GM18508 (cell line): ENCODE results near the gene B4GALNT4.
"Not testable (repeated sequence)": the region's sequence is repeated elsewhere in the genome, so short reads cannot be mapped to it uniquely, and the experiment has no call there.

Experiments used
- ATAC-seq: cut with Tn5 transposase; IDR thresholded peaks from one replicate; pipeline ENCODE4 v1.9.1; 2021; ENCODE audit warnings: moderate number of reproducible peaks; ENCODE audit not compliant: insufficient read depth, unreplicated experiment

B4GALNT4 gene

DNA sequence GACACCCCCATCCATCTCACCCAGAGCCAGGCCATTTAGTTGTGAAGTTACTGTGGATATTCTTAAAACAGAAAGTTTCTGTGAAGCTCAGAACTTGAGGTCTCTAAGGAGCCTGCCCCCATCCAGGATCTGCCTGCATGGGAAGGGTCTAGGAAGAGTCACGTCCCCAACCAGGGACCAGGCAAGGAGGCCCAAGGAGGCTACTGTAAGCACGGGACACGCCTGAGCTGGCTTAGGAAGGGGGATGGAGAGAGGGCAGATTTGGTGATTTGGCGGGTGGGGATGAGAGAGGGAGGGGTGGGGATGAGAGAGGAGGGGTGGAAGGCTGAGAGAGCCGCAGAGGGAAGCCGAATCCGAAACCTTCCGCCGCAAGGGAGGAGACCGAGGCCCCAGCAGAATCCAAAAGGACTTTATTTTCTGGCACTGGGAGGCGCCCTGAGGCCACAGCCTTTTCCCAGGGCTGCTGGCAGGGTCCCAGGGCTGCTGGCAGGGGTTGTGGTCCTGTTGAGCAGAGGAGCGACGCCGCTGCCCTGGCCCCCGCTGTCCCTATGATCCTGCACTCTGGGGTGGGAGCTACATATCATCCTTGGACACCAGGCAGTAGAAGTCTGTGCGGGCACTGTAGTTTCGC is 36.1 kb downstream of the B4GALNT4 start:
- ATAC-seq: no peak

- no peak for ATAC-seq
These were observed 36.9 kb downstream of the B4GALNT4 start for GRCh38 chr11:405954-406795.

DNA sequence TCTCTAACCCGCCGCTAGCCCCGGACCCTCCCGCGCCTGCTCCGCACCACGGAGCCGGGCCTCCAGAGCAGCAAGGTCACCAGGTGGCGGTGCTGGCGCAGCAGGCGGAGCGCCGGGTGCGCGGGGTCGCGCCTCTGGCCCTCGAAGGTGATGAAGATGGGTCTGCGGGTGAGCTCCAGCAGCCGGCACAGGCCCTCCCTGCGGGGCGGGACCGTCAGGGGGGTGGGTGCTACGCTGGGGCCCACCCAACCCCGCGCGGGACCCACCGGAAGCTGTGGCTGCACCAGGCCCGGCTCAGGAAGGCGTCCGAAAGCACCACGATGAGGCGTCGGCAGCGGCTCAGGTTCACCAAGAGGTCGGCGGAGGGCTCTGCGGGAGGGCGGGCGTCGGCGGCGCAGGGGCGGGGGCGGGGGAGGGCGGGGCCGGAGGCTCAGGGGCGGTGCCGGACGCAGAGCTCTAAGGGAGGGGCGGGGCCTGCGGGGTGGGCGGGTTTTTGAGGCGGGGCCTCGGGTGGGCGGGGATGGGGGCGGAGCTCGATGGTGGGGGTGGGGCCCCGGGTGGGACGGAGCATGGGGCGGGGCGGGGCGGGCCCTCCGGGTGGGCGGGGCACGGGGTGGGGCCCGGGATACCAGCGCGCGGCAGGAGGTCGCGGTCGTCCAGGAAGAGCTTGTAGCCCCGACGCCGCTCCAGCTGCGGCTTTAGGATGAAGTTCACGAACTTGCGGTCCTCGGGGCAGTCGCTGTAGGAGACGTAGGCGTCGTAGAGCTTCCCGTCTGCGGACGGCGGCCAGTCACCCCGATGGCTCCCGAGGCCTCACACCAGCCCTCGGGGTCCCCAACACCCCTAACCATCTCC is 37.7 kb downstream of the B4GALNT4 start:
- no peak for ATAC-seq

DNA sequence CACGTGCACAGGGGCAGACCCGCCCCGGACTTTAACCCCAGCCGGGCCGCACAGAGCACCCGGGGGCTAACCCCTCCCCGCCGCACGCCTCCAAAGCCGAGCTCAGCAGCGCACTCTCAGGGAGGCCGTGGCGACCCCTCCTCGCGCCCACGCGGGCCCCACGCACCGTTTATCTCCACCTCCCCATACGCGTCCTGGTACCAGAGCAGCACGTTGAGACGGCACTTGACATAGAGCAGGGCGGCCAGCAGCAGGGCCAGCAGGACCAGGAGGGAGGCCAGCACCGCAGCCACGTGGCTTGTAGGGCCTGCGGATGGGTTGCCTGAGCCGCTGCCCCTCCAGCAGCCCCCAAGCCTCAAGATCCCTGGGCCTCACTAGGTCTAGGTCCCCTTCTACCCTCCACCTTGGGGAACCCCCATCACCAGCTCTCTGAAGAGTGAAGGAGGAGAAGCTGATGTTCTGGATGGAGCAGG is 38.4 kb downstream of the B4GALNT4 start:
- no peak for ATAC-seq

DNA sequence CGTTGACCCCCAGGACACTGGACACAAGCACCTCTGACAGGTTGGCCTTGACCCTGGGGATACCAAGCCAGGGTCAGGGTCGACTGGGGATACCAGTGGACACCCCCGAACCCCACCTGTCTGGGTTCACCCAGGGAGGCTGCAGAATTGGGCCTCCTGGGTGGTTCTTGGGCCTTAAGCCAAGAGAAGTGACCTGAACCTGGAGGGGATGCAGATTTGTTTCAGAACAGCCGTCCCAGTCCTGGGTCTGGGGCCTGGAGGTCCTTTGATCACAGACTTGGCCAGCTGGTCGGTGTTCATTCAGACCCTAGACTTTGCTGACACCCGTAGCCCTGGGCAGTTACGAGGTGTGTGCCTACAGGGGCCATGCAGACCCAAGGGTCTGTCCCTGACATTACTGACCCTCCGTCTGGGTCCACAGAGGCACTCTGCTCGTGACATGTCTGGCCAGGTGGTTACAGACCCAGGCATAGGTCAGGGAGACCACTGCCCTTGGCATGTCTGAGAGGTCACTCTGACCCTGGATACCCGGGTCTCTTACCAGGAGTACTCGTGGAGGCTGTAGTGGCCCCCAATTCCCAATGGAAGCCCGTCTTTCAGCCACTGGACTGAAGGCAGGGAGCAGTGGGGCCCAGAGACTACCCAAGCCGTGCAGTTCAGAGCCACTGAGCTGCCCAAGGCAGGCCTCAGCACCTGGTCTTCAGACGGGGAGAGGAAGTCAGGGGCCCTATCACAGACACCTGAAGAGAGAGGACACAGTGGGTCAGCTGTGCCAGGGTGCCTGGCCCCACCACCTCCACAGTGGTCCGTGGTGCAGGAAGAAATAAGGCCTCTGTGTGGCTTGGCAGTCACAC is 39.1 kb downstream of the B4GALNT4 start:
- no peak for ATAC-seq

- ATAC-seq: no peak
These were observed 39.8 kb downstream of the B4GALNT4 start for GRCh38 chr11:409008-409599.

DNA sequence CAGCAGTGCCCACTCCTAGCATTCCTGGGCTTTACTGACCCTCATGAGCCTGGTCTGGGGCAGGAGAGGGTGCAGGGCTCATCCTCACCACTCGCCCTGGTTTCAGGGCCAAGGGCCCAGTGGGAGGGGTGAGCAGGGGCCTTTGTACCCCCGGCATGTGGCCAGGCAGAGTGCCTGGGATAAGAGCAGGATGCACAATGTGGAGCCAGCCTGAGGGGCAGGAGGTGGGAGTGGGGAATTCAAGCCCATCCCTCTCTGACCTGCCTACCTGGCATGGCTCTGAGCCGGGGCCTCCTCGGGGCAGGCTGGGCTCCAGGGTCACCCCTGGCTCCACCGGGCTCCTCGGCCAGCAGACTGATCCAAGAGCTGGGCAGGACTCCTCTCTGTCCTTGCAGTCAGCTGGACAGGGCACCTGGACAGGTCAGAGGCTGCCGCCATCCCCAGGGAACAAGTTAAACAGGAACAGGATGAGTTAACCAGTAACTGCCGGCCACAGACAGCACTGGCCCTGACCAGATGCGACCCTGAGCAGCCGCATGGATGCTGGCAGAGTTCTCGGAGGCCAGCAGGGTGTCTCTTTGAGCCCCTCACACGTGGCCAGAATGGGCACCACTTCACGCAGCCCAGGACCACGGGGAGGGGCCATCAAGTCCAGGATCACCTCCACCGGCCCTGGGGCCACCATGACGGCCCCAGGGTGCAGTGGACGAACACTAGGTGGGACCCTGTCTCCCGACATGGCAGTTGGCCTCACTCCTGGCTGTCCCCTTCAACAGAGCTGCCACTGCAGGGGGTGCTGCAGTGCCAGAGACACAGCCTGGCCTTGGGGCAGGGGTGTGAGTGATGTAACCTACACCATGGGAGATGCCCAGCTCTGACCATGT is 40.5 kb downstream of the B4GALNT4 start:
- ATAC-seq: no peak

DNA sequence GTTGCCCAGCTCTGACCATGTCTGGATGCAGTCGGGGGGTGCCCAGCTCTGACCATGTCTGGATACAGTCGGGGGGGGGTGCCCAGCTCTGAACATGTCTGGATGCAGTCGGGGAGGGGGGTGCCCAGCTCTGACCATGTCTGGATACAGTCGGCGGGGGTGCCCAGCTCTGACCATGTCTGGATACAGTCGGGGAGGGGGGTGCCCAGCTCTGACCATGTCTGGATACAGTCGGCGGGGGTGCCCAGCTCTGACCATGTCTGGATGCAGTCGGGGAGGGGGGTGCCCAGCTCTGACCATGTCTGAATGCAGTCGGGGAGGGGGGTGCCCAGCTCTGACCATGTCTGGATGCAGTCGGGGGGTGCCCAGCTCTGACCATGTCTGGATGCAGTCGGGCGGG is 41.4 kb downstream of the B4GALNT4 start:
- ATAC-seq: not testable (repeated sequence)

DNA sequence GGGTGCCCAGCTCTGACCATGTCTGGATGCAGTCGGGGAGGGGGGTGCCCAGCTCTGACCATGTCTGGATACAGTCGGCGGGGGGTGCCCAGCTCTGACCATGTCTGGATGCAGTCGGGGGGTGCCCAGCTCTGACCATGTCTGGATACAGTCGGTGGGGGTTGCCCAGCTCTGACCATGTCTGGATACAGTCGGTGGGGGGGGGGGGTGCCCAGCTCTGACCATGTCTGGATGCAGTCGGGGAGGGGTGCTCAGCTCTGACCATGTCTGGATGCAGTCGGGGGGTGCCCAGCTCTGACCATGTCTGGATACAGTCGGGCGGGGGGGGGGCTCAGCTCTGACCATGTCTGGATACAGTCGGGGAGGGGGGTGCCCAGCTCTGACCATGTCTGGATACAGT is 42.2 kb downstream of the B4GALNT4 start:
- ATAC-seq: not testable (repeated sequence)

GRCh38 chr11:412641-413119 is 43.4 kb downstream of the B4GALNT4 start:
- no peak for ATAC-seq

DNA sequence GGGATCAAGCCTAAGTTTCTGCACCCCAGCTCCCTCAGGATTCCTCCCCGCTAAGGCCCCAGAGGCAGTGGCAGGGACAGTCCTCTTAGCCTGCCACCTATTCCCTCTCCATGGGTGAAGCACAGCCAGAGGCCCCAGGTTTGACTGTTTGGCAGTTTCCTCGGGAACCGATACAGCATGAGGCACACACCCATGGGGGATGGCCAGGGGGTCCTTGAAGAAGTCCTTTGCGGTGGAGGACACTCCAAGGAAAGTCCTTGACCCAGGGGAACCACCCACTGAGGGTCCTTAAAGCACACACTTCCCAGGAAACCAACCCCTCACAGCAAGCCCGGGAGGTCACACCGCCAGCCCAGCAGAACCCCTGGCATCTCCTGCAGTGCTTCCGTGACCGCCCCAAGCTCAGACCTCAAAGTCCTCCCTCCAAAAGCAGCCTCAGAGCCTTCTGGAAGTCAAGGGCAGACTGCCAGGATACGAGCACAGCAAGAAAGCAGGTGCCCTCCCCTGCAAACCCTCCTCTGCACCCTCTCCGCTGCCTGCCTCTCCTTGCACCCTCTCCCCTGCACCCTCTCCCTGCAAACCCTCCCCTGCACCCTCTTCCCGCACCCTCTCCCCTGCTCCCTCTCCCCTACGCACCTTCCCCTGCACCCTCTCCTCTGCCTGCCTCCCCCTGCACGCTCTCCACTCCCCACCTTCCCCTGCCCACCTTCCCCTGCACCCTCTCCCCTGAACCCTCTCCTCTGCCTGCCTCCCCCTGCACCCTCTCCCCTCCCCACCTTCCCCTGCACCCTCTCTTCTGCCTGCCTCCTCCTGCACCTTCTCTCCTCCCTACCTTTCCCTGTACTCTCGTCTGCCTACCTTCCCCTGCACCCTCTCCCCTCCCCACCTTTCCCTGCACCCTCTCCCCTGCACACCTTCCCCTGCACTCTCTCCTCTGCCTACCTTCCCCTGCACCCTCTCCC is 44.1 kb downstream of the B4GALNT4 start:
- ATAC-seq: no peak

- no peak for ATAC-seq
These were observed 45.1 kb downstream of the B4GALNT4 start for GRCh38 chr11:414318-414857.

- ATAC-seq: no peak
These were observed 46.3 kb downstream of the B4GALNT4 start for GRCh38 chr11:415640-416041.

DNA sequence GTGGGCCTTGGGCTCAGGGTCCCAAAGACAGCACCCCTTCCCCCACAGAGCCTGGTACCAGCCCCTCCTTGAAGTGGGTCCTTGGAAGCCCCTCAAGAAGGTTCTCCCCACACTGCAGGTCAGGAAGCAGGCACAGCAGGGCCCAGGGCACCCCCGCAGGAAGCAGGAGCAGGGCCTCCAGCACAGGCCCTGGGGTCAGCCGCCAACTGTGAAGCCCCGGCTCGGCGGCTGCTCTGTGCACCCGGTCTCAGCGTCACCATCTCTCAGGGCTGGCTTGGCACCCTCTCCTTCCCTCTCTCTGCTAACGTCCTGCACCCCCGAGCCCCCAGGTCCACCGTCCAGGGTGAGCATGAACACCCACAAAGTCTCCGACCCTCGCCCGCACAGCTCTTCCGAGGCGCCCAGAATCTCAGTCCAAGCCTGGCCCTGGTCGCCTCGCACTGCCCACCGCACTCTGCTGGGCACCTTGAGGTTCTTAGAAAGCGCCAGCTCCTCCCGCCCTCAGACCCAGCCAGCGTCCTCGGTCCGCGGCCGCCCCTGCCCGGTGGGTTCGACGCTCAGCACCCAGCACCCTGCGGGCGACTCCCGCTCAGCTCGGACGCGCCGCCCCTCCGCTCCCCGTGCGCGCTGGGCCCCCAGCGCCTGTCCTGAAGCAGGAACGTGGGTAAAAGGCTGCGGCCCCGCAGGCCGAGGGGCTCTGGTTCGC is 46.9 kb downstream of the B4GALNT4 start:
- no peak for ATAC-seq

GRCh38 chr11:416757-417621 is 47.7 kb downstream of the B4GALNT4 start:
- no peak for ATAC-seq
